IMR-90 (cell line): ENCODE data around the gene HEYL.

ENCODE experiments used
- BHLHE40 ChIP-seq: fragments of 150-350 bp; IDR thresholded peaks from 2 replicates; pipeline ENCODE4 v1.6.1; 2016; ENCODE audit warnings: mild to moderate bottlenecking, low read depth, low read length
- CTCF ChIP-seq: conservative IDR thresholded peaks from 2 replicates; pipeline ENCODE4 v1.5.1; 2012; ENCODE audit warnings: mild to moderate bottlenecking, low read depth, low read length, improper control_type of control experiment
- MAZ ChIP-seq: IDR thresholded peaks from 2 replicates; pipeline ENCODE4 v1.6.1; 2012; ENCODE audit warnings: low read depth, mild to moderate bottlenecking, low read length, improper control_type of control experiment, moderate library complexity, borderline replicate concordance
- MXI1 ChIP-seq: IDR thresholded peaks from 2 replicates; pipeline ENCODE4 v1.6.1; 2012; ENCODE audit warnings: low read depth, mild to moderate bottlenecking, low read length, moderate library complexity, borderline replicate concordance
- POLR2A ChIP-seq: IDR thresholded peaks from 2 replicates; pipeline ENCODE4 v1.6.1; 2012; ENCODE audit warnings: mild to moderate bottlenecking, low read depth, low read length
- RAD21 ChIP-seq: IDR thresholded peaks from 2 replicates; pipeline ENCODE4 v1.6.1; 2012; ENCODE audit warnings: low read length, improper control_type of control experiment
- RCOR1 ChIP-seq: IDR thresholded peaks from 2 replicates; pipeline ENCODE4 v1.6.1; 2012; ENCODE audit warnings: mild to moderate bottlenecking, low read length, improper control_type of control experiment; ENCODE audit not compliant: insufficient replicate concordance
- RFX5 ChIP-seq: IDR thresholded peaks from 2 replicates; pipeline ENCODE4 v1.8.0; 2012; ENCODE audit warnings: low read depth, mild to moderate bottlenecking, low read length, moderate library complexity
- SMC3 ChIP-seq: fragments of 150-350 bp; IDR thresholded peaks from 2 replicates; pipeline ENCODE4 v1.6.1; 2016; ENCODE audit warnings: low read depth, mild to moderate bottlenecking, antibody characterized with exemption, low read length, moderate library complexity
- TF ChIP-seq, protein P1 (sequence below): fragments of 150-350 bp; IDR thresholded peaks from 2 replicates; pipeline ENCODE4 v1.6.1; 2016; ENCODE audit warnings: low read depth, mild to moderate bottlenecking, low read length, moderate library complexity, borderline replicate concordance

GRCh38 chr1:39673215-39673614 lies 33.8 kb upstream of the HEYL start:
- TF ChIP-seq CTCF, result no peak
- no peak for TF ChIP-seq MXI1
- no peak for TF ChIP-seq SMC3
- TF ChIP-seq BHLHE40, result no peak
- no peak for TF ChIP-seq RAD21
- no peak for TF ChIP-seq POLR2A
- TF ChIP-seq RFX5, result no peak
- no peak for TF ChIP-seq MAZ
- TF ChIP-seq, protein P1, sequence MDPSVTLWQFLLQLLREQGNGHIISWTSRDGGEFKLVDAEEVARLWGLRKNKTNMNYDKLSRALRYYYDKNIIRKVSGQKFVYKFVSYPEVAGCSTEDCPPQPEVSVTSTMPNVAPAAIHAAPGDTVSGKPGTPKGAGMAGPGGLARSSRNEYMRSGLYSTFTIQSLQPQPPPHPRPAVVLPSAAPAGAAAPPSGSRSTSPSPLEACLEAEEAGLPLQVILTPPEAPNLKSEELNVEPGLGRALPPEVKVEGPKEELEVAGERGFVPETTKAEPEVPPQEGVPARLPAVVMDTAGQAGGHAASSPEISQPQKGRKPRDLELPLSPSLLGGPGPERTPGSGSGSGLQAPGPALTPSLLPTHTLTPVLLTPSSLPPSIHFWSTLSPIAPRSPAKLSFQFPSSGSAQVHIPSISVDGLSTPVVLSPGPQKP, result no peak
- no peak for TF ChIP-seq RCOR1
